IPS-20b (cell line): ENCODE data around the gene DSG4.

Source experiments
- H3K27ac ChIP-seq: one replicate; pipeline ENCODE4 v1.5.1; 2013; ENCODE audit warnings: low read length
- H3K27me3 ChIP-seq: 2 replicates; pipeline ENCODE4 v1.6.1; 2013; ENCODE audit warnings: mild to moderate bottlenecking, low read length, inconsistent platforms; ENCODE audit not compliant: insufficient read depth
- H3K36me3 ChIP-seq: 2 replicates; pipeline ENCODE4 v1.6.1; 2013; ENCODE audit warnings: low read depth, mild to moderate bottlenecking, inconsistent platforms, low read length, moderate library complexity; ENCODE audit not compliant: insufficient read depth
- H3K4me1 ChIP-seq: 2 replicates; pipeline ENCODE4 v1.6.1; 2013; ENCODE audit warnings: mild to moderate bottlenecking, control low read depth, inconsistent platforms, low read length, moderate library complexity; ENCODE audit not compliant: insufficient read depth
- H3K4me3 ChIP-seq: 2 replicates; pipeline ENCODE4 v1.5.1; 2013; ENCODE audit warnings: mild to moderate bottlenecking, low read length, inconsistent platforms
- H3K9ac ChIP-seq: 2 replicates; pipeline ENCODE4 v1.6.1; 2013; ENCODE audit warnings: low read depth, mild to moderate bottlenecking, inconsistent platforms, low read length, moderate library complexity
- H3K9me3 ChIP-seq: 2 replicates; pipeline ENCODE4 v1.6.1; 2013; ENCODE audit warnings: mild to moderate bottlenecking, low read depth, low read length, inconsistent platforms; ENCODE audit not compliant: insufficient read depth

Gene DSG4

DNA sequence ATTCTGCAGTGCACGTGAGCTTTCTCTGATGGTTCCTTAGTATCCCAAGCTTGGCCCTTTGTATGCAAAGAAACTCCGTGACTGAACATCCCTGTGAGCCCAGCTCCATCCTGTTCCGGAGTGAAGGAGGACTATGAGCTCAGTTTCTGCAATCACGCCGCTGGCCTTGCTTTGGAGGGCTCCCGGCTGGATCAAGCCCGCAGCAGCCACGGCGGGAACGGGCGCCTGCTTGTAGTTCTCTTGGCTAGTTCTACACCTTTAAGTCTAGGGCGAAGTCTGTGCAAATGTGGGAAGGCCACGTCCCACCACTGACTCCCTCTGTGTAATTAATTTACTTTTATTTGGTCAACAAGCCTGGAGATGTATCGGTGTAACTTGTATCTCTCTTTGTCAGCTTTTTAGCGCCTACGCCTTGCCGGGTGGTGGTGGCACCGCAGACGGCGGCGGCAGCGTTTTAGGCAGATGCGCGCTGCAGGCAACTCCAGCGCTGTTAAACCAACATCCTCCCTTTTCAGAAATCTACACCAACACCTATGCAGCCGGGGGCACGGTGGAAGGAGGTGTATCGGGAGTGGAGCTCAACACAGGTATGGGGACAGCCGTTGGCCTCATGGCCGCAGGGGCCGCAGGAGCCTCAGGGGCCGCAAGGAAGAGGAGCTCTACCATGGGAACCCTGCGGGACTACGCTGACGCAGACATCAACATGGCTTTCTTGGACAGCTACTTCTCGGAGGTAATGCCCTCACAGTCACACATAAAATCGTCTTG is 34.3 kb downstream of the DSG4 start:
- Histone ChIP-seq H3K9me3 (no peaks in the 10 kb centered on the region), H3K9ac (no peak overlapping the region), H3K27me3 (no peaks in the 10 kb centered on the region), H3K36me3 (no peaks in the 10 kb centered on the region), H3K4me1 (no peaks in the 10 kb centered on the region), H3K27ac (no peak overlapping the region), H3K4me3 (no peak overlapping the region)

GRCh38 chr18:31413137-31413536 is 36.6 kb downstream of the DSG4 start:
- Histone ChIP-seq H3K36me3 (no peaks in the 10 kb centered on the region), H3K4me1 (no peaks in the 10 kb centered on the region), H3K4me3 (no peak overlapping the region), H3K9me3 (no peaks in the 10 kb centered on the region), H3K27me3 (no peaks in the 10 kb centered on the region), H3K27ac (no peak overlapping the region), H3K9ac (no peak overlapping the region)

- no peaks in the 10 kb centered on the region for H3K4me1 ChIP-seq
- H3K9me3 ChIP-seq, result no peaks in the 10 kb centered on the region
- no peak overlapping the region for H3K4me3 ChIP-seq
- no peaks in the 10 kb centered on the region for H3K36me3 ChIP-seq
- H3K9ac ChIP-seq, result no peak overlapping the region
- H3K27me3 ChIP-seq, result no peaks in the 10 kb centered on the region
- no peak overlapping the region for H3K27ac ChIP-seq
Observed at GRCh38 chr18:31417850-31418249, 41.3 kb downstream of the DSG4 start.

GRCh38 chr18:31419457-31419932 is 42.9 kb downstream of the DSG4 start:
- Histone ChIP-seq H3K4me1 (no peaks in the 10 kb centered on the region), H3K27ac (no peak overlapping the region), H3K36me3 (no peaks in the 10 kb centered on the region), H3K4me3 (no peak overlapping the region), H3K9ac (no peak overlapping the region), H3K9me3 (no peaks in the 10 kb centered on the region), H3K27me3 (no peaks in the 10 kb centered on the region)

- Histone ChIP-seq H3K4me3 (no peak overlapping the region), H3K27me3 (no peaks in the 10 kb centered on the region), H3K27ac (no peak overlapping the region), H3K9me3 (no peaks in the 10 kb centered on the region), H3K36me3 (no peaks in the 10 kb centered on the region), H3K9ac (no peak overlapping the region), H3K4me1 (no peaks in the 10 kb centered on the region)
Observed at GRCh38 chr18:31420032-31420431, 43.5 kb downstream of the DSG4 start.

DNA sequence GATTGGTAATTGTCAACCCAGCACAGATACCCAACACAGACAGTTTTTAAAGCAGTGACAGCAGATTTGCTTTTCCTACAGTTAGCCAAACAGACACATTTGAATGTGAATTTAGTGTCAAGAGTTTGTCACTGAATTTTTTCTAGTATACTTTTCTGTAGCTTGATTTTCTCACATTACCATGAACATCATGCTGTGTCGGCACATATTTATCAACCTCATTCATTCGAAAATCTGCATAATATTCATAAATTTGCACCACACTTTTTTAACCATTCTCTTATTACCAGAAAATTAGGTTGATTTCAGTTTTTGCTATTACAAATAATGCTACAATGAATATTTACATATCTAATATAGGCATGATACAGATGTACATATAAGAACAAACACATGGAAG is 43.9 kb downstream of the DSG4 start:
- H3K9ac ChIP-seq, result no peak overlapping the region
- no peaks in the 10 kb centered on the region for H3K4me1 ChIP-seq
- H3K36me3 ChIP-seq, result no peaks in the 10 kb centered on the region
- H3K27me3 ChIP-seq, result no peaks in the 10 kb centered on the region
- H3K27ac ChIP-seq, result no peak overlapping the region
- no peaks in the 10 kb centered on the region for H3K9me3 ChIP-seq
- no peak overlapping the region for H3K4me3 ChIP-seq

GRCh38 chr18:31424383-31424988 is 47.9 kb downstream of the DSG4 start:
- no peaks in the 10 kb centered on the region for H3K36me3 ChIP-seq
- H3K9me3 ChIP-seq, result no peaks in the 10 kb centered on the region
- H3K27me3 ChIP-seq, result no peaks in the 10 kb centered on the region
- no peak overlapping the region for H3K27ac ChIP-seq
- no peaks in the 10 kb centered on the region for H3K4me1 ChIP-seq
- no peak overlapping the region for H3K4me3 ChIP-seq
- no peak overlapping the region for H3K9ac ChIP-seq

GRCh38 chr18:31426021-31426420 is 49.4 kb downstream of the DSG4 start:
- no peaks in the 10 kb centered on the region for H3K9me3 ChIP-seq
- H3K4me1 ChIP-seq, result 0 out of 2 replicates have a peak, but pooled peaks cover 4% of the 10 kb centered on the region
- H3K9ac ChIP-seq, result no peak overlapping the region
- H3K36me3 ChIP-seq, result no peaks in the 10 kb centered on the region
- H3K27me3 ChIP-seq, result no peaks in the 10 kb centered on the region
- no peak overlapping the region for H3K4me3 ChIP-seq
- no peak overlapping the region for H3K27ac ChIP-seq

DNA sequence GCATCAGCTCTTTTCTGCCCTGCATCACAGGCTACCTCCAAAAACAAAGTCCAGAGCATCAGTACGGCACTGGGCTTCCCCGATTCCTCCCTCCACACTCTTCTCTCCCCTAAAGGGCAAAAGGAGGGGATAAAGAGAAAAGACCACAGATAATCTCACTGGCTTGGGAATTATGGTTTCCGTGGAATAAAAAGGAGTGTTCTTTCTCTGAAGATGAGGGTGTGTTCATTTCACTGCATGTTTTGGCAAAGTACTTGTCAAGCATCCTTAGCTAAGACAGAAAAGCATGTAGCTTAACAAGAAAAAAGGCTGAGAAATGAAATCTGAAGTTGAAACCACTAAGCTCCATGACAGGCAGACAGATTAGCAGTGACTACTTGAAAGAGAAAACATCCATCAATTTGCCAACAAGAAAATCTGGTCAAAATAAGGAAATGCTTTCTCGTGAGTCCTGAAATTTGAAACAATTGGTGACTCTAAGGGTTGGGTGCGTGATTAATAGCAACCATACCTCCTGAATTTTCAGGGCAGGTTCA is 50.4 kb downstream of the DSG4 start:
- Histone ChIP-seq H3K9ac (no peak overlapping the region), H3K4me1 (0 out of 2 replicates have a peak, but pooled peaks cover 4% of the 10 kb centered on the region), H3K4me3 (no peak overlapping the region), H3K27ac (no peak overlapping the region), H3K36me3 (no peaks in the 10 kb centered on the region), H3K27me3 (no peaks in the 10 kb centered on the region), H3K9me3 (no peaks in the 10 kb centered on the region)

GRCh38 chr18:31428211-31428610 is 51.6 kb downstream of the DSG4 start:
- no peak overlapping the region for H3K9ac ChIP-seq
- no peak overlapping the region for H3K4me3 ChIP-seq
- H3K4me1 ChIP-seq, result 0 out of 2 replicates have a peak, but pooled peaks cover 4% of the 10 kb centered on the region
- H3K27ac ChIP-seq, result no peak overlapping the region
- H3K9me3 ChIP-seq, result no peaks in the 10 kb centered on the region
- no peaks in the 10 kb centered on the region for H3K36me3 ChIP-seq
- no peaks in the 10 kb centered on the region for H3K27me3 ChIP-seq

DNA sequence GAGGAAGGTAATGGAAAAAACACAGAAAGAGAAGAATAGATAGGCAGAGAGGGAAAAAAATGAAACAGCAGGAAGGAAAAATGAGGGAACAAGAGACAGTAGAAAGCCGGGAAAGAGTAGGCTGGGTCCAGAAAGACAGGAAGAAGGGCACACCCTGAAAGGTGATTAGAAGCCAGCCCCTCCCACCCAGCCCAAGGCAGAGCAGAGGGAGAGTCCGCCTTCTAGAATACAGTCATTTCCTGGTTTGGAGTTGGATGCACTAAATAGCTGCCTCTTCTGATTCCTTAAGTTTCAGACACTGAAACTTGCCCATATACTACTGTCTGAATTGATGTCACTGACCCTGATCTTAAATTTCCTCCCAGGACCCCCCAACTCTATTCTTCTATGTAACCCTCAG is 53.0 kb downstream of the DSG4 start:
- H3K9ac ChIP-seq, result no peak overlapping the region
- H3K27me3 ChIP-seq, result no peaks in the 10 kb centered on the region
- no peaks in the 10 kb centered on the region for H3K36me3 ChIP-seq
- 0 out of 2 replicates have a peak, but pooled peaks cover 4% of the 10 kb centered on the region for H3K4me1 ChIP-seq
- H3K9me3 ChIP-seq, result no peaks in the 10 kb centered on the region
- no peak overlapping the region for H3K27ac ChIP-seq
- H3K4me3 ChIP-seq, result no peak overlapping the region

DNA sequence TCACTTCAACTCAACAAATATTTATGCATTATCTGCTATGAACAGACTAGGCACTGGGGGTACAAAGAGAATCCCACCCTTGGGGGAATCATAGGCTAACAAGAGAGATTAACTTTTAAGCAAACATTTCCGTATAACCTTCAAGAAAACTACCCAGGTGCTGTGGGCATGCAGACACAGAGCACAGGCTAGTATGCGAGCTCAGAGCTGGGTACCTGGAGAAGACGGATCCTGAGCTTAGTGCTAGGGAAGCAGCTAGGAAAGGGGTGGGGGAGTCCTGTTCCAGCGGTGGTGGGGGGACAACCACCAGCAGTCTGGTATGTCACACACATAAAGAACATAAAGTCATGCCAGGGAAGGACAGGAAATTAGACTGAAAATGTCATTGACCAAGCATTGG is 53.5 kb downstream of the DSG4 start:
- no peak overlapping the region for H3K9ac ChIP-seq
- H3K4me1 ChIP-seq, result 0 out of 2 replicates have a peak, but pooled peaks cover 4% of the 10 kb centered on the region
- H3K4me3 ChIP-seq, result no peak overlapping the region
- no peak overlapping the region for H3K27ac ChIP-seq
- no peaks in the 10 kb centered on the region for H3K9me3 ChIP-seq
- H3K27me3 ChIP-seq, result no peaks in the 10 kb centered on the region
- no peaks in the 10 kb centered on the region for H3K36me3 ChIP-seq
